Measurements from ENCODE around the gene COL13A1. TPM values are rescaled to one million over a fixed set of nuclear protein-coding genes. Genes with fewer than 3 reads are reported as not detected.

Gene COL13A1
- total RNA-seq, 1 donor from 2014 or later: 0.35 TPM

GRCh38 chr10:69963835-69964710 is 162.4 kb downstream of the COL13A1 start:
- no peak for DNase-seq (ENCODE audit: low read depth)

GRCh38 chr10:69965086-69965485 is 163.4 kb downstream of the COL13A1 start:
- DNase-seq (ENCODE audit: low read depth): no peak

- no peak for DNase-seq (ENCODE audit: low read depth)
Observed at GRCh38 chr10:69965919-69966662, 164.4 kb downstream of the COL13A1 start.

- DNase-seq (ENCODE audit: low read depth): peak; percentile 6
Observed at GRCh38 chr10:69968830-69969229, 167.1 kb downstream of the COL13A1 start.

GRCh38 chr10:69969977-69970376 is 168.3 kb downstream of the COL13A1 start:
- DNase-seq (ENCODE audit: low read depth): no peak

- no peak for DNase-seq (ENCODE audit: low read depth)
Observed at GRCh38 chr10:69972981-69973397, 171.3 kb downstream of the COL13A1 start.

GRCh38 chr10:69973678-69974077 is 172.0 kb downstream of the COL13A1 start:
- DNase-seq (ENCODE audit: low read depth): no peak

- DNase-seq (ENCODE audit: low read depth): no peak
Observed at GRCh38 chr10:69974551-69975155, 172.9 kb downstream of the COL13A1 start.

GRCh38 chr10:69976795-69977546 is 175.3 kb downstream of the COL13A1 start:
- DNase-seq (ENCODE audit: low read depth): no peak

GRCh38 chr10:69979174-69979573 is 177.5 kb downstream of the COL13A1 start:
- no peak for DNase-seq (ENCODE audit: low read depth)

GRCh38 chr10:69980672-69981071 is 179.0 kb downstream of the COL13A1 start:
- DNase-seq (ENCODE audit: low read depth): no peak

- DNase-seq (ENCODE audit: low read depth): no peak
Observed at GRCh38 chr10:69988094-69988493, 186.4 kb downstream of the COL13A1 start.

- no peak for DNase-seq (ENCODE audit: low read depth)
Observed at GRCh38 chr10:69991151-69991550, 189.4 kb downstream of the COL13A1 start.

GRCh38 chr10:69994262-69994661 is 192.6 kb downstream of the COL13A1 start:
- peak; percentile 17 for DNase-seq (ENCODE audit: low read depth)

GRCh38 chr10:69996611-69997010 is 194.9 kb downstream of the COL13A1 start:
- DNase-seq (ENCODE audit: low read depth): no peak

- DNase-seq (ENCODE audit: low read depth): no peak
Observed at GRCh38 chr10:70000262-70000661, 198.6 kb downstream of the COL13A1 start.

GRCh38 chr10:70007116-70007820 is 205.6 kb downstream of the COL13A1 start:
- DNase-seq (ENCODE audit: low read depth): no peak

Measured in renal cortical epithelial cell (primary cell).